GM12878 (cell line): Measurements from ENCODE around the gene SLC4A1. TPM values are rescaled to one million over a fixed set of nuclear protein-coding genes. Genes with fewer than 3 reads are reported as not detected.
A peak's percentile ranks its signal among the peaks of the same experiment; 100 is the strongest.

Experiments used
- ATAC-seq: fragments of 200-7000 bp; cut with Tn5 transposase; 3 replicates; pipeline ENCODE4 v1.9.1; 2020; ENCODE audit warnings: mild to moderate bottlenecking, moderate library complexity
- BruUV-seq: library from RNA; stranded (reverse); fragments of 400-500 nt; replicated peaks from 2 replicates; lab custom pipeline; 2021; lab: Mats Ljungman, UMichigan
- CTCF ChIA-PET: fragments of 300-600 bp; sonication (Branson Sonifier 250); formaldehyde crosslinking; extraction: SDS; loops from one replicate; lab custom pipeline; 2021; ENCODE audit warnings: inconsistent platforms; lab: Yijun Ruan, JAX
- POLR2A ChIA-PET: fragments of 350-600 bp; formaldehyde crosslinking; extraction: SDS; loops from one replicate; lab custom pipeline; 2021; ENCODE audit warnings: inconsistent platforms; lab: Charles Lee
- RAD21 ChIA-PET: fragments of 300-600 bp; sonication (Branson Sonifier 250); formaldehyde crosslinking; loops from one replicate; lab custom pipeline; 2023; ENCODE audit warnings: antibody characterized with exemption; ENCODE audit not compliant: unreplicated experiment; lab: Charles Lee
- SMC1A ChIA-PET: fragments of 300-600 bp; sonication (Branson Sonifier 250); formaldehyde crosslinking; loops from one replicate; lab custom pipeline; 2023; ENCODE audit not compliant: unreplicated experiment, uncharacterized antibody; lab: Charles Lee
- DNase-seq: peaks from one replicate; pipeline ENCODE4 v3.0.0-alpha.2; 2011; ENCODE audit warnings: low read depth, low spot score
- FAIRE-seq: peaks from 3 replicates; lab custom pipeline; 2011; peaks lifted over from hg19 to GRCh38; lab: Jason Lieb, UNC
- H2AFZ ChIP-seq: 2 replicates; pipeline ENCODE4 v1.6.0; 2011; ENCODE audit warnings: low read depth, low read length, control low read depth; ENCODE audit not compliant: control insufficient read depth
- H3K27ac ChIP-seq: 2 replicates; pipeline ENCODE4 v1.5.1; 2011; ENCODE audit warnings: control low read depth; ENCODE audit not compliant: control insufficient read depth, insufficient read depth
- H3K27me3 ChIP-seq, 2 experiments: replicated peaks in 1 of 2; 2 replicates each; pipeline versions ENCODE4 v1.6.0 to v1.6.1; 2011; ENCODE audit warnings: low read length in 1 of 2; ENCODE audit not compliant: control insufficient read depth in 2 of 2, insufficient read depth in 2 of 2
- H3K36me3 ChIP-seq, 2 experiments: 2 replicates each; pipeline ENCODE4 v1.5.1; 2011; ENCODE audit warnings: low read length in 1 of 2; ENCODE audit not compliant: control insufficient read depth in 2 of 2, insufficient read depth in 2 of 2
- H3K4me1 ChIP-seq: 2 replicates; pipeline ENCODE4 v1.6.1; 2011; ENCODE audit warnings: mild to moderate bottlenecking, low read length, moderate library complexity, mixed read lengths; ENCODE audit not compliant: control insufficient read depth, insufficient read depth
- H3K4me2 ChIP-seq: 2 replicates; pipeline ENCODE4 v1.6.0; 2011; ENCODE audit warnings: control low read depth; ENCODE audit not compliant: control insufficient read depth, insufficient read depth
- H3K4me3 ChIP-seq: fragments of 200-600 bp; sonication (generic); 2 replicates; pipeline ENCODE4 v1.5.1; 2016
- H3K79me2 ChIP-seq: 2 replicates; pipeline ENCODE4 v1.6.0; 2011; ENCODE audit warnings: low read length; ENCODE audit not compliant: control insufficient read depth, insufficient read depth
- H3K9ac ChIP-seq: 2 replicates; pipeline ENCODE4 v1.8.0; 2011; ENCODE audit warnings: low read length, control low read depth, mixed read lengths; ENCODE audit not compliant: control insufficient read depth, insufficient read depth
- H3K9me3 ChIP-seq: replicated peaks from 3 replicates; pipeline ENCODE4 v1.5.1; 2011; ENCODE audit warnings: mild to moderate bottlenecking, low read length; ENCODE audit not compliant: control insufficient read depth, insufficient read depth
- H4K20me1 ChIP-seq: 2 replicates; pipeline ENCODE4 v1.6.0; 2011; ENCODE audit not compliant: control insufficient read depth, insufficient read depth
- ATF7 ChIP-seq: fragments of 450-650 bp; IDR thresholded peaks from 2 replicates; pipeline ENCODE4 v1.6.1; 2016; ENCODE audit warnings: low read depth, mild to moderate bottlenecking
- BCL11A ChIP-seq: IDR thresholded peaks from 2 replicates; pipeline ENCODE4 v1.6.1; 2011; ENCODE audit warnings: low read depth, low read length
- BMI1 ChIP-seq: fragments of 450-650 bp; IDR thresholded peaks from 2 replicates; pipeline ENCODE4 v1.6.1; 2016; ENCODE audit warnings: mild to moderate bottlenecking, moderate library complexity, borderline replicate concordance
- MXI1 ChIP-seq: fragments of 150-350 bp; IDR thresholded peaks from 2 replicates; pipeline ENCODE4 v1.6.1; 2011; ENCODE audit warnings: low read depth, mild to moderate bottlenecking, inconsistent platforms, low read length, improper control_type of control experiment
- MYC ChIP-seq: IDR thresholded peaks from 2 replicates; pipeline ENCODE4 v1.6.1; 2011; ENCODE audit warnings: mild to moderate bottlenecking, low read length, moderate library complexity, inconsistent platforms; ENCODE audit not compliant: insufficient read depth, insufficient replicate concordance, insufficient read length, severe bottlenecking
- PKNOX1 ChIP-seq: fragments of 450-650 bp; IDR thresholded peaks from 2 replicates; pipeline ENCODE4 v1.6.1; 2016; ENCODE audit warnings: mild to moderate bottlenecking
- POLR2A ChIP-seq: IDR thresholded peaks from 2 replicates; pipeline ENCODE4 v1.6.1; 2011; ENCODE audit warnings: low read depth, mild to moderate bottlenecking, low read length
- RUNX3 ChIP-seq: IDR thresholded peaks from 2 replicates; pipeline ENCODE4 v1.6.1; 2012; ENCODE audit warnings: low read length, inconsistent platforms
- SMAD1 ChIP-seq: fragments of 450-650 bp; IDR thresholded peaks from 2 replicates; pipeline ENCODE4 v1.6.1; 2018; ENCODE audit warnings: mild to moderate bottlenecking, low read depth; ENCODE audit not compliant: partially characterized antibody
- SMAD5 ChIP-seq: IDR thresholded peaks from 2 replicates; pipeline ENCODE4 v1.6.1; 2016; ENCODE audit warnings: antibody characterized with exemption, low read depth
- TCF12 ChIP-seq: IDR thresholded peaks from 2 replicates; pipeline ENCODE4 v1.6.1; 2011; ENCODE audit warnings: low read depth, mild to moderate bottlenecking, low read length
- ZBED1 ChIP-seq: IDR thresholded peaks from 2 replicates; pipeline ENCODE4 v1.6.1; 2016; ENCODE audit warnings: borderline replicate concordance
- ZNF592 ChIP-seq: fragments of 450-650 bp; IDR thresholded peaks from 2 replicates; pipeline ENCODE4 v1.6.1; 2017; ENCODE audit warnings: mild to moderate bottlenecking, moderate library complexity
- WGBS: methylation state at CpG from one replicate; pipeline ENCODE4 v1.1.6; 2016; ENCODE audit warnings: low lambda C conversion rate; ENCODE audit not compliant: insufficient replicate concordance, insufficient coverage; ENCODE audit errors: missing lambda C conversion rate; 5-methylcytosine and 5-hydroxymethylcytosine counted together
- in situ Hi-C: fragments of 300-500 bp; cut with MboI; formaldehyde crosslinking; loops from 9 replicates; pipeline ENCODE4 v1.14.3; 2018; ENCODE audit warnings: mixed read lengths
- intact Hi-C: fragments of 100-400 bp; cut with micrococcal nuclease; formaldehyde crosslinking; loops from one replicate; pipeline ENCODE4 v1.14.2; 2022; ENCODE audit not compliant: unreplicated experiment
- polyA plus RNA-seq, 11 experiments: library from polyadenylated mRNA; depleted of rRNA in 4 of 11; unstranded in 6 of 11; stranded (reverse) in 5 of 11; fragments of >200 nt; fragmentation: Nextera tagmentation in 4 of 11; fragmentation: Illumina TruSeq in 1 of 11; extraction: Ambion mirVana in 4 of 11; extraction: Trizol in 1 of 11; gene quantifications; 1 replicate in 1 of 11; 2 replicates in 10 of 11; pipeline versions ENCODE4 v1.2.1 to v1.2.3, GENCODE V29; 2011 to 2016; ENCODE audit warnings: inconsistent platforms in 2 of 11, missing spikeins in 2 of 11, low read depth in 1 of 11
- total RNA-seq, 4 experiments: library from RNA; depleted of rRNA in 3 of 4; stranded (reverse); fragments of >200 nt in 3 of 4; fragmentation: Illumina TruSeq in 1 of 4; extraction: Trizol in 1 of 4; gene quantifications; 2 replicates each; pipeline versions ENCODE4 v1.2.1 to v1.2.3, GENCODE V29; 2013 to 2021

SLC4A1 gene
- total and polyA plus RNA-seq, 10 of the 15 experiments (the other 5 are each of a cell fraction or from before 2014, with no cell fraction given), result 0.03 TPM; not detected in 9

GRCh38 chr17:44308865-44309264, 40.9 kb upstream of the SLC4A1 start:
- ChIA-PET RAD21 (interaction anchor here (1.0 kb wide), 1 partner anchor 9 kb away, joined by 3 read pairs; no protein-coding TSS in a partner anchor), CTCF (interaction anchor here (1.0 kb wide), 1 partner anchor 105 kb away, joined by 3 read pairs; no protein-coding TSS in a partner anchor), SMC1A (no interaction called here), POLR2A (no interaction called here)
- in situ Hi-C loops (no loop called here), intact Hi-C loops (no loop called here)
- Histone ChIP-seq H3K4me2 (no peak overlapping the region), H3K27me3 (peaks cover 6 to 10% of the 10 kb centered on the region in 2 experiments), H3K9ac (no peak overlapping the region), H2AFZ (no peak overlapping the region), H3K79me2 (no peaks in the 10 kb centered on the region), H3K27ac (no peak overlapping the region), H3K4me1 (no peaks in the 10 kb centered on the region; the same call in 1 of the 2 replicates), H3K36me3 (no peaks in the 10 kb centered on the region), H3K9me3 (no peaks in the 10 kb centered on the region), H3K4me3 (no peak overlapping the region), H4K20me1 (no peaks in the 10 kb centered on the region)
- no peak for FAIRE-seq
- peak; percentile 7; the same call in 2 of the 3 replicates for ATAC-seq
- BruUV-seq, result no TSS peak
- DNase-seq, result no peak
- no peak for TF ChIP-seq MYC
- TF ChIP-seq RUNX3, result no peak
- no peak for TF ChIP-seq TCF12
- TF ChIP-seq BCL11A, result no peak
- WGBS, result 4% methylated on average over 12 of the region's 15 CpGs

GRCh38 chr17:44308320-44308818, 40.4 kb upstream of the SLC4A1 start, which contains the start of gene RUNDC3A:
Gene RUNDC3A, plus strand, starts transcription at chr17:44308601. Its CDS starts 232 bp downstream, at chr17:44308833.
- RAD21 ChIA-PET, result interaction anchor here (1.0 kb wide), 1 partner anchor 8 kb away, joined by 3 read pairs; no protein-coding TSS in a partner anchor
- intact Hi-C loops, result no loop called here
- H3K36me3 ChIP-seq, result no peaks in the 10 kb centered on the region
- in situ Hi-C loops, result no loop called here
- CTCF ChIA-PET, result interaction anchor here (1.0 kb wide), 1 partner anchor 105 kb away, joined by 3 read pairs; no protein-coding TSS in a partner anchor
- no TSS peak for BruUV-seq
- no peaks in the 10 kb centered on the region for H3K79me2 ChIP-seq
- 8% methylated on average over 21 of the region's 39 CpGs for WGBS
- no peak within 1 kb of the TSS for H3K9ac ChIP-seq
- H3K4me1 ChIP-seq, result no peaks in the 10 kb centered on the region; the same call in 1 of the 2 replicates
- no peaks in the 10 kb centered on the region for H4K20me1 ChIP-seq
- ATAC-seq (peak; percentile 92), DNase-seq (no peak), FAIRE-seq (no peak)
- H3K27ac ChIP-seq, result no peak within 1 kb of the TSS
- peak within 1 kb of the TSS; percentile 50; the same call in 1 of the 2 replicates for H3K4me3 ChIP-seq
- H3K4me2 ChIP-seq, result peak within 1 kb of the TSS; percentile 54; the same call in 1 of the 2 replicates
- no peaks in the 10 kb centered on the region for H3K9me3 ChIP-seq
- POLR2A ChIA-PET, result interaction anchor here (0.6 kb wide), 1 partner anchor 182 kb away, joined by 3 read pairs; no protein-coding TSS in a partner anchor
- SMC1A ChIA-PET, result no interaction called here
- no peak within 1 kb of the TSS for H2AFZ ChIP-seq
- peaks cover 6 to 10% of the 10 kb centered on the region in 2 experiments for H3K27me3 ChIP-seq
- TF ChIP-seq BMI1, result no peak
- TF ChIP-seq SMAD5, result no peak
- no peak for TF ChIP-seq ZNF592
- no peak for TF ChIP-seq ZBED1
- 0 out of 2 replicates have a peak, but pooled peaks have one; percentile 29 for TF ChIP-seq ATF7
- TF ChIP-seq SMAD1, result no peak
- TF ChIP-seq MXI1, result no peak
- no peak for TF ChIP-seq POLR2A
- no peak for TF ChIP-seq PKNOX1
